Measurements from ENCODE around the gene RAPGEFL1. TPM values are rescaled to one million over a fixed set of nuclear protein-coding genes. Genes with fewer than 3 reads are reported as not detected.

Gene RAPGEFL1
- total and polyA plus RNA-seq, 7 experiments from 2014 or later: 0.24 to 10.7 (median 5.6) TPM

- Histone ChIP-seq H3K4me3 (ENCODE audit: low read length) (no peak overlapping the region), H3K9me3 (ENCODE audit: control insufficient read depth in 2 of 3, low read length in 3 of 3) (no peaks in the 10 kb centered on the region), H3K27me3 (ENCODE audit: control insufficient read depth in 2 of 2, insufficient read depth in 2 of 2, low read length in 2 of 2) (no peaks in the 10 kb centered on the region), H3K27ac (ENCODE audit: low read depth, low read length) (no peak overlapping the region), H3K36me3 (ENCODE audit: control insufficient read depth in 2 of 3, insufficient read depth in 3 of 3, low read length in 3 of 3) (peaks cover 6 to 12% (median 8%) of the 10 kb centered on the region in 3 experiments), H3K4me1 (ENCODE audit: control insufficient read depth in 2 of 2, insufficient read depth in 2 of 2, low read length in 2 of 2) (peaks cover 5% of the 10 kb centered on the region in 2 donors)
- Mint-ChIP-seq H3K4me1 (peaks cover 6 to 12% (median 9%) of the 10 kb centered on the region in 7 donors), H3K4me3 (peak overlapping the region in 4 of 10 donors; percentile 63 to 72 (median 71)), H3K36me3 (peaks cover 4 to 20% (median 9%) of the 10 kb centered on the region in 5 donors), H3K9me3 (no peaks in the 10 kb centered on the region), H3K27me3 (no peaks in the 10 kb centered on the region), H3K27ac (peak overlapping the region in 3 of 9 donors; percentile 9 to 74 (median 72))
- intact Hi-C loops (cut with micrococcal nuclease): loop anchor here (2.0 kb wide), 2 partner anchors 35 to 63 kb away; partner anchors contain the start of gene CASC3 (in 1 of the 2)
- no peak for ATAC-seq
- no peak for DNase-seq
- ChIA-PET POLR2A (interaction anchor here (0.5 to 2.1 kb wide), 3 partner anchors 36 to 95 kb away, joined by 3 to 7 read pairs (median 6); partner anchors contain the start of gene CASC3), CTCF (interaction anchor here (0.8 to 1.8 kb wide), 4 partner anchors 8 to 196 kb away, joined by 3 to 7 read pairs (median 3); partner anchors contain the start of gene PSMD3)
Measured at GRCh38 chr17:40175928-40176753, 1.1 kb upstream of the RAPGEFL1 start.

DNA sequence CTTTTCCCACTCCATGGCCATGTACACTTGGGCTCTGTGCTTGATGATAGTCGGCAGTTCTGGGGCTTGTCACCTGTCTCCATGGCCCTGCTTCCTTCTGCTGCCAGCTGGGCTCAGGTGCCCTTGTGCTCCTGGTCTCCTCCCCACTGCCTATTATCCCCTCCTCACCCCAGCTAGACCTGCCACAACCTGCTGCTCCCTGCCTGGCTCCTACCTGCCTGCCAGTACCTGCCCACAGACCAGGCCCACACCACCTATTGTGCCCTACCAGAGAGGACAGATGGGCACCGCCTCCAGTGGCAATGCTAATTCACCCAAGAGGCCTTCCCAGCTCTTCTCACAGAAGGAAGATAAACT lies 538 bp upstream of the RAPGEFL1 start:
- Mint-ChIP-seq H3K36me3 (peaks cover 0 to 20% (median 4%) of the 10 kb centered on the region in 5 donors), H3K27ac (peak overlapping the region in 4 of 9 donors; percentile 38 to 87 (median 70)), H3K9me3 (no peaks in the 10 kb centered on the region), H3K4me3 (peak overlapping the region; percentile 39 to 83 (median 69)), H3K27me3 (no peaks in the 10 kb centered on the region), H3K4me1 (peaks cover 6 to 12% (median 9%) of the 10 kb centered on the region in 7 donors)
- peaks cover 5% of the 10 kb centered on the region in 2 donors for H3K4me1 ChIP-seq (ENCODE audit: control insufficient read depth in 2 of 2, insufficient read depth in 2 of 2, low read length in 2 of 2)
- no peaks in the 10 kb centered on the region for H3K9me3 ChIP-seq (ENCODE audit: control insufficient read depth in 2 of 3, low read length in 3 of 3)
- POLR2A ChIA-PET: interaction anchor here (2.1 kb wide), 1 partner anchor 37 kb away, joined by 6 read pairs; the partner anchor contains the start of gene CASC3
- ATAC-seq (no peak), DNase-seq (no peak)
- peaks cover 0 to 6% (median 2%) of the 10 kb centered on the region in 3 experiments for H3K36me3 ChIP-seq (ENCODE audit: control insufficient read depth in 2 of 3, insufficient read depth in 3 of 3, low read length in 3 of 3)
- H3K27ac ChIP-seq (ENCODE audit: low read depth, low read length): no peak overlapping the region
- no peaks in the 10 kb centered on the region for H3K27me3 ChIP-seq (ENCODE audit: control insufficient read depth in 2 of 2, insufficient read depth in 2 of 2, low read length in 2 of 2)
- no peak overlapping the region for H3K4me3 ChIP-seq (ENCODE audit: low read length)
- intact Hi-C loops (cut with micrococcal nuclease): loop anchor here (1.0 to 2.0 kb wide), 3 partner anchors 15 to 64 kb away; partner anchors contain the start of gene CASC3 (in 1 of the 2)
- CTCF ChIA-PET: interaction anchor here (1.1 kb wide), 1 partner anchor 15 kb away, joined by 3 read pairs; no protein-coding TSS in a partner anchor

GRCh38 chr17:40178021-40178601 lies 841 bp downstream of the RAPGEFL1 start:
- Histone ChIP-seq H3K27me3 (ENCODE audit: control insufficient read depth in 2 of 2, insufficient read depth in 2 of 2, low read length in 2 of 2) (no peaks in the 10 kb centered on the region), H3K36me3 (ENCODE audit: control insufficient read depth in 2 of 3, insufficient read depth in 3 of 3, low read length in 3 of 3) (no peaks in the 10 kb centered on the region), H3K27ac (ENCODE audit: low read depth, low read length) (no peak overlapping the region), H3K4me3 (ENCODE audit: low read length) (no peak overlapping the region), H3K9me3 (ENCODE audit: control insufficient read depth in 2 of 3, low read length in 3 of 3) (no peaks in the 10 kb centered on the region), H3K4me1 (ENCODE audit: control insufficient read depth in 2 of 2, insufficient read depth in 2 of 2, low read length in 2 of 2) (peaks cover 5% of the 10 kb centered on the region in 2 donors)
- no peaks in the 10 kb centered on the region for H3K9me3 Mint-ChIP-seq
- peaks cover 6 to 12% (median 9%) of the 10 kb centered on the region in 7 donors for H3K4me1 Mint-ChIP-seq
- intact Hi-C loops (cut with micrococcal nuclease): no loop called here
- ATAC-seq (no peak), DNase-seq (peak in 2 of 9 donors; percentile 3 to 6)
- peaks cover 0 to 18% (median 3%) of the 10 kb centered on the region in 5 donors for H3K36me3 Mint-ChIP-seq
- H3K27me3 Mint-ChIP-seq: no peaks in the 10 kb centered on the region
- H3K27ac Mint-ChIP-seq: no peak overlapping the region
- CTCF ChIA-PET: no interaction called here
- peak overlapping the region; percentile 25 to 78 (median 54) for H3K4me3 Mint-ChIP-seq
- POLR2A ChIA-PET: interaction anchor here (0.8 kb wide), 1 partner anchor 40 kb away, joined by 3 read pairs; the partner anchor contains the start of gene WIPF2

DNA sequence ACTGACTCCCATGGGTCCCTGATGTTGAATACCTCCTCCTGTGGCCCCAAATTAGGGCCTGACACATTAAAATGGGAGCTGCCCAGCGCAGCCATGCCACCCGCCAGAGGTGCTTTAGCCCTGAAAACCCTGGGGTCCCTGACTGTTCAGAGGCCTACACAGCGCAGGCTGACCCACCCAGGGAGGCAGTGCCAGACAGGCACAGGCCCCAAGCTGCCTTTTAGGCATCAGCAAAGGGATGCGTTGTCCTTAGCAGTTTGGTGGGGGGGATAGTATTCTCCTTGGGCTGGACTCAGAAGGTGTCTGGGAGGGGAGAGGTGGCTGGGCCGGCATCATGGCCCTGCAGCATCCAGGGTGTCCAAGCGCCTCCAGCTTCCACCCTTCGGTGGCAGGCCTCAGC lies 1.4 kb downstream of the RAPGEFL1 start:
- peaks cover 6 to 12% (median 9%) of the 10 kb centered on the region in 7 donors for H3K4me1 Mint-ChIP-seq
- H3K36me3 Mint-ChIP-seq: peaks cover 0 to 14% (median under 1%) of the 10 kb centered on the region in 5 donors
- no peak overlapping the region for H3K27ac Mint-ChIP-seq
- H3K9me3 Mint-ChIP-seq: no peaks in the 10 kb centered on the region
- no peaks in the 10 kb centered on the region for H3K27me3 Mint-ChIP-seq
- no peaks in the 10 kb centered on the region for H3K36me3 ChIP-seq (ENCODE audit: control insufficient read depth in 2 of 3, insufficient read depth in 3 of 3, low read length in 3 of 3)
- H3K4me3 ChIP-seq (ENCODE audit: low read length): no peak overlapping the region
- no peak overlapping the region for H3K27ac ChIP-seq (ENCODE audit: low read depth, low read length)
- ChIA-PET POLR2A (no interaction called here), CTCF (no interaction called here)
- intact Hi-C loops (cut with micrococcal nuclease): no loop called here
- DNase-seq (no peak), ATAC-seq (no peak)
- no peaks in the 10 kb centered on the region for H3K27me3 ChIP-seq (ENCODE audit: control insufficient read depth in 2 of 2, insufficient read depth in 2 of 2, low read length in 2 of 2)
- no peaks in the 10 kb centered on the region for H3K9me3 ChIP-seq (ENCODE audit: control insufficient read depth in 2 of 3, low read length in 3 of 3)
- peaks cover 5% of the 10 kb centered on the region in 2 donors for H3K4me1 ChIP-seq (ENCODE audit: control insufficient read depth in 2 of 2, insufficient read depth in 2 of 2, low read length in 2 of 2)
- peak overlapping the region; percentile 25 to 78 (median 54) for H3K4me3 Mint-ChIP-seq

DNA sequence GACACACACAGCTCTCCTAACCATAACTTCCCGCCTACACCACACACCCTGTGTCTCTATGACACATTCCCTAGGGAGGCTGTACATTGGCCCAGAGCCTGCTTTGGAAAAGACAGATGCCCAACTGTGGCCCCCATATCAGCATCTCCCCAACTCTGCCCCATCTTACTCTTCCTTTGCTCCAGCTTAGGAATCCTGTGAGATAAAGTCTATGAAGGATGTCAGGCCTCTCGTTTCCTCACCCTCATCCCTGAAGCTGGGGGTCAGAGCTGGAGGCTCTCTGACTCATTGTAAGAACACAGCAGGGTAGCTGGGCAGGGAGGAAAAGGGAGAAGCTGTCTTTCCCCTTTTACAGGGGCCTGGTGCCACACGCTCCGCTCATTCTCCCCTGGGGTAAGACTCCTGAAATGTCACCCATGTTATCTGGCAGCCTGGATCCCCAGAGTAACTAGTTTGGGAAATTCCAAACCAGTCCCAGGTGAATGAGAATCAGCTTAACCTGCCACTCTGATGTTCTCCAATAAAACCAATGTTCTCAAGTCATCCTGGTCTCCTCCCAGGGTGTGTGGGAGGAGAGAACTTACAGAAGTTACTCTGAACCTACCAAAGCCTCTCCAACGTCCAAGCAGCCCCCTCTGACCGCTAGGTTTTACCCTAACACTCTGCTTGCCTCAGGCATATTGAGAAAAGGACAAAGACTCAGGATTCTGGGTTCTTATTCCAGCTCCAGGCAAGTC lies 2.8 kb downstream of the RAPGEFL1 start:
- Mint-ChIP-seq H3K9me3 (no peaks in the 10 kb centered on the region), H3K36me3 (peaks cover 0 to 11% (median 0%) of the 10 kb centered on the region in 5 donors), H3K27me3 (no peaks in the 10 kb centered on the region), H3K27ac (peak overlapping the region in 1 of 9 donors; percentile 50), H3K4me3 (peak overlapping the region in 5 of 10 donors; percentile 14 to 55 (median 49)), H3K4me1 (peaks cover 6 to 12% (median 9%) of the 10 kb centered on the region in 7 donors)
- no peak for DNase-seq
- POLR2A ChIA-PET: interaction anchor here (0.8 kb wide), 2 partner anchors 69 to 73 kb away, joined by 3 to 5 read pairs; no protein-coding TSS in a partner anchor
- no peak overlapping the region for H3K27ac ChIP-seq (ENCODE audit: low read depth, low read length)
- H3K4me1 ChIP-seq (ENCODE audit: control insufficient read depth in 2 of 2, insufficient read depth in 2 of 2, low read length in 2 of 2): peaks cover 5% of the 10 kb centered on the region in 2 donors
- no peaks in the 10 kb centered on the region for H3K36me3 ChIP-seq (ENCODE audit: control insufficient read depth in 2 of 3, insufficient read depth in 3 of 3, low read length in 3 of 3)
- H3K4me3 ChIP-seq (ENCODE audit: low read length): no peak overlapping the region
- no peaks in the 10 kb centered on the region for H3K9me3 ChIP-seq (ENCODE audit: control insufficient read depth in 2 of 3, low read length in 3 of 3)
- CTCF ChIA-PET: interaction anchor here (1.5 to 2.1 kb wide), 2 partner anchors 12 to 94 kb away, joined by 3 to 7 read pairs; no protein-coding TSS in a partner anchor
- H3K27me3 ChIP-seq (ENCODE audit: control insufficient read depth in 2 of 2, insufficient read depth in 2 of 2, low read length in 2 of 2): no peaks in the 10 kb centered on the region
- intact Hi-C loops (cut with micrococcal nuclease): no loop called here
- ATAC-seq: no peak

DNA sequence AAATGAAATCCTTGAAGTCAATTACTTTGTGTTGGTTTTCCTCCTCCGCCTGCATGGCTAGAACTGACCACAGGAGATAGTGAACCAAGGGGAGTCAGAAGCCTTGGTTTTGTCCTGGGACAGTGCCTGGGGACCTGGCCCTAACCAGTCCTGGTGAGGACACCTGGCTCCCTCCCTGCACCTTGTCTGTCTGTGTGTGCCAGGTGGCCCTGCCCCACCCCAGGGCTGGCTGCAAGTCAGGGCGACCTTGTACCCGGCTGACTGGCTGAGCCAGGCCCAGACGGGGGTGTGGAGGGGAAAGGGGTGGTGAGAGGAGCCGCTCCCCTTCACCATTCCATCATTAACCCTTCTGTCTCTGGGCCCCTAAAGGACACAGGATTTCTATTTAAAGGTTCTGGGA lies 3.4 kb downstream of the RAPGEFL1 start:
- H3K4me1 ChIP-seq (ENCODE audit: control insufficient read depth in 2 of 2, insufficient read depth in 2 of 2, low read length in 2 of 2): peaks cover 5% of the 10 kb centered on the region in 2 donors
- ChIA-PET POLR2A (no interaction called here), CTCF (interaction anchor here (1.5 to 2.1 kb wide), 2 partner anchors 11 to 95 kb away, joined by 3 to 7 read pairs; no protein-coding TSS in a partner anchor)
- no peaks in the 10 kb centered on the region for H3K27me3 ChIP-seq (ENCODE audit: control insufficient read depth in 2 of 2, insufficient read depth in 2 of 2, low read length in 2 of 2)
- Mint-ChIP-seq H3K9me3 (no peaks in the 10 kb centered on the region), H3K4me3 (no peak overlapping the region), H3K27ac (no peak overlapping the region), H3K36me3 (peaks cover 0 to 10% (median 0%) of the 10 kb centered on the region in 5 donors), H3K27me3 (no peaks in the 10 kb centered on the region), H3K4me1 (peaks cover 6 to 12% (median 9%) of the 10 kb centered on the region in 7 donors)
- no peaks in the 10 kb centered on the region for H3K9me3 ChIP-seq (ENCODE audit: control insufficient read depth in 2 of 3, low read length in 3 of 3)
- H3K27ac ChIP-seq (ENCODE audit: low read depth, low read length): no peak overlapping the region
- H3K4me3 ChIP-seq (ENCODE audit: low read length): no peak overlapping the region
- DNase-seq (no peak), ATAC-seq (no peak)
- intact Hi-C loops (cut with micrococcal nuclease): no loop called here
- no peaks in the 10 kb centered on the region for H3K36me3 ChIP-seq (ENCODE audit: control insufficient read depth in 2 of 3, insufficient read depth in 3 of 3, low read length in 3 of 3)

All from naive thymus-derived CD4-positive, alpha-beta T cell (primary cell).